Measurements from ENCODE around the gene RARB. TPM values are rescaled to one million over a fixed set of nuclear protein-coding genes. Genes with fewer than 3 reads are reported as not detected.

The RARB gene
- total and polyA plus RNA-seq, 2 of the 13 experiments (the other 11 are each of a cell fraction or from before 2014, with no cell fraction given), result 0.16 TPM; not detected in 1

DNA sequence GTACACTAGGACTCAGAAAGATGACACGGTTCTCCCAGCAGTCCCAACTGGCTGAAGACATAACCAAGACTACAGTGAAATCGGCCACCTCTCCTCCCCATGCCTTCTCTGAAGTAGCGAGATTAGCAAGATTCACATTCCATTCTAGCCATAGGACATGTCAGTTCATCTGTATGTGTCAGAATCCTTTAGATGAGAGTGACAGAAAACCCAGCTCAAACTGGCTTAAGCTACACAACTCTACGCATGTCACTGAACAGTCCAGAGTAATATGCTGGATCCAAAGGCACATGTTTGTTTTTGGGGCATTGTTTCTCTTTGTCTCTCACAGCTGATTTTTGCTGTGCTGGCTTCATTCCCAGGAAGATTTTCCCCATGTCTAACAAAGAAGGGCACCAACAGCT lies 75.8 kb downstream of the RARB start:
- BruUV-seq (replicated peaks), result no TSS peak
- no peak overlapping the region for H3K9ac ChIP-seq (ENCODE audit: insufficient read depth, low read depth, low read length)
- ATAC-seq, result no peak
- H3K79me2 ChIP-seq (ENCODE audit: insufficient read depth, low read length), result no peaks in the 10 kb centered on the region
- no peaks in the 10 kb centered on the region for H3K4me1 ChIP-seq (ENCODE audit: insufficient read depth, low read length)
- no peak overlapping the region for H3K27ac ChIP-seq (ENCODE audit: extremely low read length, insufficient read depth, low read length)
- FAIRE-seq, result no peak
- no peaks in the 10 kb centered on the region for H3K36me3 ChIP-seq (replicated peaks in 1 of 2; ENCODE audit: control insufficient read depth in 1 of 2, insufficient read depth in 2 of 2, low read length in 2 of 2)
- ChIA-PET POLR2A (no interaction called here), CTCF (ENCODE audit: low intra/inter-chr PET ratio, low total read pairs) (no interaction called here)
- TF ChIP-seq, protein P1, sequence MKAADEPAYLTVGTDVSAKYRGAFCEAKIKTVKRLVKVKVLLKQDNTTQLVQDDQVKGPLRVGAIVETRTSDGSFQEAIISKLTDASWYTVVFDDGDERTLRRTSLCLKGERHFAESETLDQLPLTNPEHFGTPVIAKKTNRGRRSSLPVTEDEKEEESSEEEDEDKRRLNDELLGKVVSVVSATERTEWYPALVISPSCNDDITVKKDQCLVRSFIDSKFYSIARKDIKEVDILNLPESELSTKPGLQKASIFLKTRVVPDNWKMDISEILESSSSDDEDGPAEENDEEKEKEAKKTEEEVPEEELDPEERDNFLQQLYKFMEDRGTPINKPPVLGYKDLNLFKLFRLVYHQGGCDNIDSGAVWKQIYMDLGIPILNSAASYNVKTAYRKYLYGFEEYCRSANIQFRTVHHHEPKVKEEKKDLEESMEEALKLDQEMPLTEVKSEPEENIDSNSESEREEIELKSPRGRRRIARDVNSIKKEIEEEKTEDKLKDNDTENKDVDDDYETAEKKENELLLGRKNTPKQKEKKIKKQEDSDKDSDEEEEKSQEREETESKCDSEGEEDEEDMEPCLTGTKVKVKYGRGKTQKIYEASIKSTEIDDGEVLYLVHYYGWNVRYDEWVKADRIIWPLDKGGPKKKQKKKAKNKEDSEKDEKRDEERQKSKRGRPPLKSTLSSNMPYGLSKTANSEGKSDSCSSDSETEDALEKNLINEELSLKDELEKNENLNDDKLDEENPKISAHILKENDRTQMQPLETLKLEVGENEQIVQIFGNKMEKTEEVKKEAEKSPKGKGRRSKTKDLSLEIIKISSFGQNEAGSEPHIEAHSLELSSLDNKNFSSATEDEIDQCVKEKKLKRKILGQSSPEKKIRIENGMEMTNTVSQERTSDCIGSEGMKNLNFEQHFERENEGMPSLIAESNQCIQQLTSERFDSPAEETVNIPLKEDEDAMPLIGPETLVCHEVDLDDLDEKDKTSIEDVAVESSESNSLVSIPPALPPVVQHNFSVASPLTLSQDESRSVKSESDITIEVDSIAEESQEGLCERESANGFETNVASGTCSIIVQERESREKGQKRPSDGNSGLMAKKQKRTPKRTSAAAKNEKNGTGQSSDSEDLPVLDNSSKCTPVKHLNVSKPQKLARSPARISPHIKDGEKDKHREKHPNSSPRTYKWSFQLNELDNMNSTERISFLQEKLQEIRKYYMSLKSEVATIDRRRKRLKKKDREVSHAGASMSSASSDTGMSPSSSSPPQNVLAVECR (CRISPR knock-in tag; IDR thresholded peaks at IDR 0.05; ENCODE audit: borderline replicate concordance), result no peak
- no peaks in the 10 kb centered on the region for H3K9me3 ChIP-seq (ENCODE audit: low read length)
- H3K4me2 ChIP-seq (ENCODE audit: low read depth, low read length), result no peak overlapping the region
- H3K4me3 ChIP-seq (replicated peaks in 1 of 3; ENCODE audit: insufficient read depth in 1 of 3, low read depth in 2 of 3, low read length in 3 of 3), result no peak overlapping the region
- H2AFZ ChIP-seq (ENCODE audit: low read length), result no peak overlapping the region
- intact Hi-C loops (cut with micrococcal nuclease; ENCODE audit: unreplicated experiment), result no loop called here
- no peak for DNase-seq (ENCODE audit: low spot score)
- no peaks in the 10 kb centered on the region for H4K20me1 ChIP-seq (ENCODE audit: insufficient read depth, low read length)
- 63% methylated on average over 3 of the region's 4 CpGs for WGBS (ENCODE audit: low lambda C conversion rate)
- no peaks in the 10 kb centered on the region for H3K27me3 ChIP-seq (ENCODE audit: control insufficient read depth in 1 of 2, insufficient read depth in 2 of 2, low read length in 2 of 2)
- in situ Hi-C loops (cut with HindIII; ENCODE audit: extremely low pct_ligation_motif_present, low pct_unique_long_range_greater_than_20kb), result no loop called here

DNA sequence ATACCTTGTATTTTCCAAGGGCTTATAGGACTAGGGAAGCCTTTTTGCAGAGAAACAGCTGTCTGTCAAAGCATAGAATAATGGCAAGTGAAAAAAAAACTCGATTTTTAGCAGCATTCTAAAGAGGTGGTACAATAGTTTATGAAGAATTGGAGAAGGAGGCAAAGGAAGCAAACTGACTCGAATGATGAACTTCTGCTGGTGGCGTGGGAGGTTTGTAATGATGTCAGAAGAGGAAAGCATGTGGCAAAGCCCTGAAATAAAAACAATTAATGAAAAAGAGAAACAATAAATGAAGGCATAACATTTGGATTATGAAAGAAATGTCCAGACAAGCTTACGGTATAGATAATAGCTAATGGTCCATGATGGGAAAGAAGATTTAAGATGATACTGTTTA lies 77.5 kb downstream of the RARB start:
- no peak overlapping the region for H3K4me2 ChIP-seq (ENCODE audit: low read depth, low read length)
- no peak overlapping the region for H3K9ac ChIP-seq (ENCODE audit: insufficient read depth, low read depth, low read length)
- ChIA-PET POLR2A (no interaction called here), CTCF (ENCODE audit: low intra/inter-chr PET ratio, low total read pairs) (no interaction called here)
- no peaks in the 10 kb centered on the region for H3K9me3 ChIP-seq (ENCODE audit: low read length)
- no peak overlapping the region for H3K27ac ChIP-seq (ENCODE audit: extremely low read length, insufficient read depth, low read length)
- no peak for DNase-seq (ENCODE audit: low spot score)
- WGBS (ENCODE audit: low lambda C conversion rate), result 39% methylated on average over 4 of the region's 4 CpGs
- no peaks in the 10 kb centered on the region for H4K20me1 ChIP-seq (ENCODE audit: insufficient read depth, low read length)
- intact Hi-C loops (cut with micrococcal nuclease; ENCODE audit: unreplicated experiment) (no loop called here), in situ Hi-C loops (cut with HindIII; ENCODE audit: extremely low pct_ligation_motif_present, low pct_unique_long_range_greater_than_20kb) (no loop called here)
- no peaks in the 10 kb centered on the region; a peak in 1 of 5 replicates for H3K27me3 ChIP-seq (ENCODE audit: control insufficient read depth in 1 of 2, insufficient read depth in 2 of 2, low read length in 2 of 2)
- no peak overlapping the region for H2AFZ ChIP-seq (ENCODE audit: low read length)
- H3K36me3 ChIP-seq (replicated peaks in 1 of 2; ENCODE audit: control insufficient read depth in 1 of 2, insufficient read depth in 2 of 2, low read length in 2 of 2), result no peaks in the 10 kb centered on the region
- TF ChIP-seq ZBTB3 (CRISPR knock-in tag; IDR thresholded peaks at IDR 0.05; ENCODE audit: borderline replicate concordance, low read depth), result no peak
- no peak for TF ChIP-seq ZNF672 (CRISPR knock-in tag; IDR thresholded peaks at IDR 0.05)
- no peak for TF ChIP-seq ZBTB1 (CRISPR knock-in tag; IDR thresholded peaks at IDR 0.05; ENCODE audit: borderline replicate concordance)
- no peak for TF ChIP-seq ZNF841 (CRISPR knock-in tag; IDR thresholded peaks at IDR 0.05; ENCODE audit: borderline replicate concordance)
- no peaks in the 10 kb centered on the region for H3K4me1 ChIP-seq (ENCODE audit: insufficient read depth, low read length)
- BruUV-seq (replicated peaks), result no TSS peak
- FAIRE-seq, result no peak
- no peak overlapping the region for H3K4me3 ChIP-seq (replicated peaks in 1 of 3; ENCODE audit: insufficient read depth in 1 of 3, low read depth in 2 of 3, low read length in 3 of 3)
- H3K79me2 ChIP-seq (ENCODE audit: insufficient read depth, low read length), result no peaks in the 10 kb centered on the region
- no peak for ATAC-seq

Measured in HepG2 (cell line).